Activated CD8-positive, alpha-beta memory T cell treated with anti-CD3 and anti-CD28 coated beads, Interleukin-2, amount 50 U/mL, for 24 hours (primary cell): Measurements from ENCODE around the gene KCNA2.
A peak's percentile ranks its signal among the peaks of the same experiment; 100 is the strongest.

ENCODE experiments used
- DNase-seq: peaks from one replicate; pipeline ENCODE4 v3.0.0-alpha.2; 2020; ENCODE audit errors: extremely low read depth

Gene KCNA2

DNA sequence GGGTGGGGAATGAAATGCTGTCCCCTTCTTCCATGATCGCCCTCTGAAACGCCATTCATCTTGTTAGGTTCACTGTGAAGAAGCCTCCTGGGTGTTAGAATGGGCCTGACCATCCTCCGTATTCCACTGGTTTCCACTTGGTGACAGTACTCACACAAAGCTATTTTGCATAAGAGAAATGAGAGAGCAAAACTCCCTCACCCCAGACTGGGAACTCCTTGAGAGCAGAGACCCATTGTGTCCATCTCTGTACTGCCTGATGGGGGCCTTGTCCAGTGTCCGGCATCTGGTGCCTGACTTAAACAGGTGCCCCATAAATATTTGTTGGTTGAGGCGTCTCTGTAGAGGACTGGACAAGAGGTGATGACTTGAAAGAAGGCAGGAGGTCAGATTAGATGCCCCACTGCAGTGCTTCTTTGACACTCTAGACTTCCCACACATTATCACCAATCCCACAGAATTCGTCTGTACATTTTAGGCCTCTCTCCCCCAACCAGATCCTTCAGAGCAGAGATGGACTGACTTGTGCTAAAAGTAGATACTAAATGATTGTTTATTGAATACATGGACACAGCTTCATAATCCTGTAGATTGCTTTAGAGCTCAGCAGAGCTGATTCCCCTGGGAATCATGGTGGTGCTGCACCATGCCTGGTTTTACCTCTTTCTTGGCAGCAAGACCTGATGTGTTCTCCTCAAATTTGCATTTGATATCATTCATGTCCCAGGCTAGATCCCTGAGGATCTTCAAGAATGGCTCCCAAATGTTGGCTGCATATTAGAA, 22.4 kb upstream of the KCNA2 start:
- DNase-seq: no peak

DNA sequence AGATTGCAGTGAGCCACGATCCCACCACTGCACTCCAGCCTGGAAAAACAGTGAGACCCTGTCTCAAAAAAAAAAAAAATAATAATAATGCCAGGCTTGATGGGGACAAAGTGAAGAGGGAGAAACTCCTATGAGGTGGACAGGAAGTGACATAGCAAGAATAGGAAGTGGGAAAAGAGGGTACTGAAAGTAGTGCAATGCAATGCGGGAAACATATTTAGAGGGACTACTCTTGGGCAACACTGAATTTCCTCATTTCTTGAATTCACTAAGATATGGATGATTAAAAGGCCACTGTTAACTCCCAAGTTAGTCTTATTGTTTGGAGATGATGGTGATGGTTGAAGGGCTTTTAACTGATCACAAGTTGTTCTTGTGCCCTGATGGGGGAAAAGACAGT, 21.6 kb upstream of the KCNA2 start:
- no peak for DNase-seq

DNA sequence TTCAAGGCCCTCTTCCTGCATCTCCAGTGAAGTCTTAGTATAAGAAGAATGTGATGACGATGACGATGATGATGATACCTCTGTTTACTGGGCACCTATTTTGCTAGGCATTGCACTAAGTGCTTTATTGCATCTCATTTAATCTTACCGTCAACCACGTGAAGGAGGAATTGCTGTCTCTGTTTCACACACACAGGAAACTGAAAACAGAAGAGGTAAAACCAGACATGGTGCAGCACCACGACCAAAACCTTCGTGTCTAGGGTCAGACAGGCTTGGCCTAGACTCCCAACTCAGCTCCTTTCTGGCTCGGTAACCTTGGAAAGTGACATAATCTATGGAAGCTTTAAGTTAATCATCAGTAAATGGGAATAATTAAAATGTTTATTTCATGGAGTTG, 20.7 kb upstream of the KCNA2 start:
- DNase-seq: no peak

DNA sequence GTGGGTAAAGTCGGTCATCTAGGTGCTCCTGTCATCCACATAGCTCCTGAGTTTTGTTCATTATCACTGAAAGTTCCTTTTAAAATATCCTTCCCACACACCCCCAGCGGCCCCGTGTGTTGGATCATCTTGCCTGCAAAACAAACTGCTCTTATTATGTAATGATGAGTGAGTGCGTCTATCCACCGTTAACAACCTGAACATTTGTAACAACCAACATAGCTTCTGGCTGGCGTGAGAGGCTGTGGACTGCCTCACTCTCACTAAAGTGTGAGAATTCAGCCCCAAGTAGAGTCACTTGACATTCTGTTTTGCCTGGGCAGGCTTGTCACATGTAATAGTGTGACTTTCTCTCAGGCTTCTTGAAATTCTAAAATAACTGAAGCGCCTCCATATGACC, 14.5 kb upstream of the KCNA2 start:
- DNase-seq: no peak

DNA sequence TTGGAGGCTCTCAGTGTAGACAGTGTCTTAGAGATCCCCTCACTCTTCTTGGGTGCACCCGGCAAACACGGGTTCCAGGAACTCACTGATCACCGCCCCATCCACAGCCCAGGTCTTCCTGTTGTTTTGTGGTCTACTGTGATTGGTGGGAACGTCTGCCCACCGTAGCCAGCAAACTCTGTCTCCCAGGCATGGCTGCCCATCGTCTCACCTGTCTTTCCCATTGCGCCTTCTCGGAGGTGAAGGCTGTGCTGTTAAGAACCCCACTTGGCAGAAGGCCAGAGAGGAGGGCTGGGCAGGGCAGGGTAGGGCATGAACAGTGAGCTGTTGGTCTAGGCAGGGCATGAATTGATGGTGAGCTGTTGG, 14.1 kb upstream of the KCNA2 start:
- no peak for DNase-seq

DNA sequence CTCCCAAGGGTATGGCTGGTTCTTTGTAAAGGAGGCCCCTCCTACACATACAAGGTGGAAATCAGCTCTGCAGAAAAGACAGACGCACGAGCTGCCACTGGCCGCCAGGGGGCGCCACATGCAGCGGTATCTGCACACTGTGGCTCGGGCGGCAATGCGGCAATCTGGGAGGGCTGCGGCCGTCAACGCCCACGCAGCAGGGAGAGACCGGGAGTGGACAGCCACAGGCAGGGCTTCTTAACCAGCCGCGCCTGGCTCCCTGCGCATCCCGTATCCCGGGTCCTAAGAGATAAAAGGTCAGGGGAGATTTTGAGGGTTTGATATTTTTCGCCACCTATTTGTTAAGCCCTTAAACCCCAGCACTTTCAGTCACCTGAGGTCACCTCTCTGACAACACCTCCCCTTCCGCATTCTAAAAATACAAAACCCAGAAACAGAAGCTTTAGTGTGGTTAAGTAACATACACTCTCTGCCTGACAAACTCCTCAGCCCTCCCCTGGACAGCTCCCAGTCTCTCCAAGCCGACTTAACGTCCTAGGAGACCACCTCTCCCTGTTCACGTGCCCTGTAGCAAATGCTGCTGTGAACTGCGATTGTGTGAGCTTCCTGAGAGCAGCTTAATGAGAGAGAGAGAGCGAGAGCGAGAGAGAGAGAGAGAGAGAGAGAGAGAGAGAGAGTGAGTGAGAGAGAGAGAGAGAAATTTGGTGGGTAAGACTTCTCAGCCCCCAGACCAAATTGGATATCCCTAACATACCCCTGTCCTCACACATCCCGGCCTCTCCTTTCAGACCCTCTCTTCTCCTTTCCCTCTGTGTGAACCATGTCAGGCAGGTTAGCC, 13.5 kb upstream of the KCNA2 start:
- peak; percentile 67 for DNase-seq

DNA sequence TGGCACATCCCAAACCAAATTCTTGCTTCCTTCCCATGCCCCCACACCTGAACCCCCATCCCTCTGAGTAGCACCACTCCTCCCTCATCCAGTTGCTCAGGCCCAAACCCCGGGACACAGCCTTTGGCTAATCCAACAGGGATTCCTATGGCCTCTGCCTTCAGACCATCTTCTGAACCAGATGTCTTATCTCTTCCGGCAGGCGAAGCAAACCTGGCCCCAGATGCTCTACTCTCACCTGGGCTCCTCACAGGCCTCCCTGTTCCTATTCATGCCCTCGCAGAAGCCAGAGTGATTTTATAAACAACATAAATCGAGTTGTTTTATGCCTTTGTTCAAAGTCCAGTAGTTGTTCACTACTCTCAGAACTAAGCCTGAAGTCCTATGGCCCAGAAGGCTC, 12.5 kb upstream of the KCNA2 start:
- no peak for DNase-seq

DNA sequence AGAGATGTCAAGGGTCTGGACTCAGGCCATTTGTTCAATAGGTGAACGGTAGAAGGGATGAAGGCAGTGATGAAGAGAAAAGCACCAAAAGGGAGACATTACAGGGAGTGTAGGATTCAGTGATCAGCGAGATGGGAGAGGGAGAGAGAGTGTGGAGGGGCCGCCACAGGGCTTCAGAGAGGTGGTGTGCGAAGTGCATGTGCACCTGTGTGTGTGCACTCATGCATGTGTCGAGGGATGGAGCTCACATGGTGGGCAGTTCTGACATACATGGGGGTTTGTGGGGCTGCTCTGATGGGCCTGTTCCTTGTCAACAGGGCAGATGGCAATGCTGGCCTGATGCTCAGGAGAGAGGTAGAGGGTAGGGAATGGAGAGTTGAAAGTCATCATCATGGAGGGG, 11.4 kb upstream of the KCNA2 start:
- no peak for DNase-seq

DNA sequence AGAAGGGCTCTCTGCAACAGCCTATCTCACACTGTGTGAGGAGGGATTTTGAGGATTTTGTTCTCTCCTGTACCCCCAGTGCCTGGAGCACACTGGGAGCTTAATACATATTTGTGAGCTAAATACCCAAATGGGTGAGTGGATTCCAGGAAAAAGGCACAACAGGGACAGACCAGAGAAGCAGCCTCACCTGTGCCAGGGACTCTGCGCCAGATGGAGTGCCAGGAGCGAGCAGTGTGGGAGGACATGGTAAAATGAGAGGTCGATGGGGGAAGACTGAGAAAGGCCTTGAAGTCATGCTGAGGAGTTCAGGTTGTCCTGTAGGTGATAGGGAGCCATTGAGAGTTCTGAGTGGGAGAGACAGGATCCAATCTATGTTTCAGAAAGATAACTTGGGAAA, 11.0 kb upstream of the KCNA2 start:
- DNase-seq: no peak

DNA sequence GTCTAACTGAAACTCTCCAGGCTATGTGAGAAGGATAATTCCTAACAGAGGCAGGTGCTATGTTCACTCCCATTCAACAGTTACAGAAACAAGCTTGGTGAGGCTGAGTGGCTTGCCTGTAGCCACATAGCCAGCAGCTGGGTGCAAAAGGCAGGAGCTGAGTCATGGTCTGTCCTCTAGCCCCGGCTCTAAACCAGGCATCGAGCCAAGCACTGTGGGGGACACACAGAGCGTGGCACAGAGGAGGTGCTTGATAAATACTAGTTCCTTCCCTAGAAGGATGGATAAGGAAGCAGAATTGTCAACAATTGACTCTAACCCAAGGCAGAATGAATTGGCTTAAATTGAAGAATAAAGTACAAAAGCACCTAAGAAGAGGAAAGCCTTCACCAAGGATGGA, 10.4 kb upstream of the KCNA2 start:
- no peak for DNase-seq

DNA sequence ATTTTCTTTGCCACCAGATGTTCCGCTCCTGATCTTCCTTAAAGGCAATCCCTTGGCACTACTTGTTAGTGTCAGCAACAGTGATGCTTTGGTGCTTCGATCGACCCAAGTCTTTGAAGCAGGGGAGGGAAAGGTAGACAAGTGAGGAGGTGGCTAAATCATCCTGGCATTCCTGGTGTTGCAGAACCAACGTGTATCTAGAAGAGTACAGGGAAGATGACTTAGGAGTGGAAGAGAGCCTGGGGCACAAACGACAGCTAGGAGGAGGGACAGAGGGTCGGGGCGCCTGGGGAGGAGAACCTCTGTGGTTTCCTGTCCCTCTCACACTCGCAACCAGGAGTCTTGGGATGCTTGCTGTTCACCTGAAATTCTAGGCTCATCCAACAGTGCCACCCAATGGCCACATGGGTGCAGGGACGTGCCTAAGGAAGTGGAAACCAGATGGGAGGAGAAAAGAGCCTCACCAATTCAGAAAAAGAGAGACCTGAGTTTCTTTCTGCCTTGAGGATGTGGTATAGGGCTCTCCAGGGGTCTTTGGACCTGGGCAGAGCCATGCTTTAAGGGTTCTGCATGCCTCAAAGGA, 9.5 kb upstream of the KCNA2 start:
- DNase-seq: no peak

DNA sequence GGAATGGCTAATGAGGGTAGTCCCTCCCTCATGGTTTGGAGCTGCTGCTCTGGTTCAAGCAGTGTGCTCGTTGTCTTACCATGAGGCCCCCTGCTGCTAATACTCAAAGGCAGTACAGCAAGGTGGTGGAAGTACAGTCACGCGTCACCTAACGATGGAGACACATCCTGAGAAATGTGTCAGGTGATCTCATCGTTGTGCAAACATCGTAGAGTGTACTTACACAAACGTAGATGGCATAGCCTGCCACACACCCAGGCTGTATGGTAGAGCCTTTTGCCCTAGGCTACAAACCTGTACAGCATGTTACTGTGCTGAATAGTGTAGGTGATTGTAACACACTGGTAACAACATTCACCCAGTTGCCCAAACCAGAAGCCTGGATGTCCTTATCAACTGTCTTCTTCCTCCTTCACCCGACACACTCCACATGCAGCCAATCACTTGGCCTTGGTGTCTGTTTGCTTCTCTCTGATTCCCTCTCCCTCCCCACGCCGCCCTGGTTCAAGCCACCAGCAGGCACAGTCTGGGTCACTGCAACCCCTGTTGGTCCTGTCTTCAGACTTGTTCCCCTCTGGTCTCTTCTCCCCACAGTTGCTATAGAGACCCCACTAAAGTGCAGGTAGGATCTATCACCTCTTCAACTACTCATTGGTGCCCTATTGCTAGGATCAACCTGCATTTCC, 6.0 kb upstream of the KCNA2 start:
- no peak for DNase-seq

DNA sequence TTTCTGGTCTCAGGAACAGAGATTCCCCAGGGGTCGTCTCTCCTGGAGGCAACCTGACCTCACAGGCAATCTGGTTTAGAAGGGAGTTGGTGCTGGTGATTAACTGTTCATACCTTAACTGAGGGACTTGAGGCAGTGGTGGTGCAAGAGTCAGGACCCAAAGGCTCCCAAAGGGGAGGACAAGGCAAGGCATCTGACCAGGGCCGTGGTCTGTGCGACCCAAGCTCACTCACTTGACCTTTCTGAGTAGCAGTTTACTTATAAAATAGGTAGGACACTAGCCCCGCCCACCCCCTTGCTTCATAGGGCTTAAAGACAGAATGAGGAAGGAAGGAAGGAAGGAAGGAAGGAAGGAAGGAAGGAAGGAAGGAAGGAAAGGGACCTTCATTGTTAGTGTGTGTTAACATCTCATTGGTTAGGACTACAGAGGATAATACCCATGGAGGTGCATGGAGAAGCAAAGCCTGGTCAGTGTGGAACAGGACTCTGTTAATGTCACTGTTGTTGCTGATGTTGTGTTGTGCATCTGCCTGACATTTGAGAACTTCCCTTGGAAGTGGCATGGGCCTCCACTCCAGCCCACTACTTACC, 4.6 kb upstream of the KCNA2 start:
- no peak for DNase-seq

DNA sequence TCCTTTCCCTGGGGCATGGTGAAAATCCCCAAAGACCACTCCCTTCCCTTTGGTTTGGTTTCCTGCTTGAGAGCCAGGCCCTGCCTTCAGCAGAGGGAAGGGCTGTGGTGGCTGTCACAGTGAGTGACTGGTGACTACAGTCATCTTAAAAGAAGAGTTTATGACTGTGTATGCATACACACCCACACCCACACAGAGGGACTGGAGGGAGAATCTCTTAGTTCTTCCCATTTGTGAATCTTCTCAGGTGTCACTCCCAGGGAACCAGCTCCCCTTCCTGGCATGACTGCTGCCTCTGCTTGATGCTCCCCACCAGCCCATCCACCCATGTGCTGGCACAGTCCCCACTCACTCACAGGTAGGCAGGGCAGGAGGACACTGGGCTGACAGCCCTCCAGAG, 3.9 kb upstream of the KCNA2 start:
- DNase-seq: no peak

DNA sequence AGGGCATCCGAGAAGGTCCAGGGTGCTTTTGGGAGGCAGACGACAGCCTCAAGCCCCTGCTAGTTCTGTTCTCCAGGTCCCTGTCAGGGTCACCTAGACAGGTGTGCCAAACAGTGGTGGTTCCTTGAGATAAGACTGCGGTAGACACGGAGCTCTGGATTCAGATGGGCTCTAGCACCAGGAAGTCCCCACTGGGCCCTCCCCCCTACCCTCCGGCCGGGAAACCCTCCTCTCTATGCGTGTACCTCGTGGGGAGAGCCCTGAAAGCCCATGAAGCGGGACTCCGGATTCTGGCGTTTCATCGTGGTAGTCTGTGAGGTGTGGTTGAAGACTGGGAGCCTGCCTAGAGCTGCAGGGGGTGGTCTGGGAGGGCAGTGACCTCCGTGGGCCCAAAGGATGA, 2.1 kb upstream of the KCNA2 start:
- no peak for DNase-seq

DNA sequence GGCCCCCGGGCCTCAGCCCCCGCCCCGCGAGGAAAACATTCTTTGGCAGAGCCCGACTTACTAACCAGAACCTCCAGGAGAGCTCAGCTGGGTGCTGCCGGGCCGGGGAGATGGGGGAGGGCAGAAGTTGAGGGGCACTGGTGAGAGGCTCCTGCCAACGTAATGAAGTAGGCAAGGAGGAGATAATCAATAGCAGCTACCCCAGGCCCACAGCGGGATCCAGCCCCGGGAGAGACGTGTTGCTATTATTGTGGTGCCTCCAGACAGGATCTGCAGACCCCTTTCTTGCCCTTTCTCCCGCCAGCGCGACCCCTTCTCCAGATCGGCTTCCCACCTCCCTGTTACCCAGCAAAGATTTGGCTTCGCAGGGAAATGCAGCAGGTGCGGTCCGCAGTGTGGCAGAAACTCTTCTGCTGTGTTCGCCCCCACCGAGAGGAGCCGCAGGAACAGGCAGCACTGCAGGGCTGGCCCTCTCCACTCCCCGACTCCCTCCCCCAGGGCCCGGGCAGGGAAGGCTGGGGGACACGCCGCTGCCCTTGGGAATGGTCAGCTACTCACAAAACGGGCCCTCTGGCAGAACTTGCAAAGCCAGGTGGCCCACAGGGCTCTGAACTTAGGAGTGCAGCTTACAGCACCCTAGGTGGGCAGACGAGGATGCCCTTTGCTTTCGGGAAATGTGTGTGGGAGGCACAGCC, 1.5 kb upstream of the KCNA2 start:
- no peak for DNase-seq

DNA sequence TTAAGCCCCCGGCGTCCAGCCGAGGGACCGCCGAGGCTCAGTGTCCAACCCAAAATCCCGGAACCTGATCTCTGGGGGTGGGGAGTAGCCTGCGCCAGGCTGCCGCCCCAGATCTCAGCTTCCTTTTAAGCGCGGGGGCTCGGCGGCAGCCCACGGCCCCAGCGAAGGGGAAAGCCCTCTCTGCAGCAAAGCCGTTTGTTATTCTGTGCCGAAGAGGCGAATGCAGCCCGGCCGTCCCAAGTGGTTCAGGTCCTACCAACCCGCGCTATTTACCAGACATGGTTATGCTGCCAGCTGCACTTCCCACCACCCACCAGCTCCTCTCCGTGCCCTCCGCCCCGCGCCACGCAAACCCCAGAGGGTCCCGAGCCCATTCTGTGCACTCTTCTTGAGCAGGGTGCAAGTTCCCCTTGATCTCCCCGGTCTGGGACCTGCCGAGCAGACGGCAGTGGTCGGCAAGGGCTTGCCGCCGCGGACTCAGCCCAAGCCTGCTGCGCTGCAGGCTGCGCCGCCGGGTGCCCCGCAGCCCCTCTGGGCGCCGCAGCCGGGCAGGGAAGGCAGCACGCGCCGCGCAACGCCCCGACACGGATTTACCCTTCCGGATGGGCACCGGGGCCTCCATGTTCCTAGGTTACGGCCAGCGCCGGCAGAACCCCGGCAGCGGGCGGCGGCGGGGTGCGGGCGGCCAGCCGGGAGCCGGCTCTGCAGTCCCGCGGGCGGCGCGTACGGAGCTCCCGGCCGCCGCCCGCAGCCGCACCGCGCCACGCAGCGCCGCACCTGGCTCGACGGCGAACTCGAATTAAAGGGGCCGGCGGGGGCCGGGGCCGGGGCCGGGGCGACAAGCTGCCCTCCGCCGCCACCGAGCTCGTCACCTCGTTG, 738 bp upstream of the KCNA2 start:
- DNase-seq: no peak

DNA sequence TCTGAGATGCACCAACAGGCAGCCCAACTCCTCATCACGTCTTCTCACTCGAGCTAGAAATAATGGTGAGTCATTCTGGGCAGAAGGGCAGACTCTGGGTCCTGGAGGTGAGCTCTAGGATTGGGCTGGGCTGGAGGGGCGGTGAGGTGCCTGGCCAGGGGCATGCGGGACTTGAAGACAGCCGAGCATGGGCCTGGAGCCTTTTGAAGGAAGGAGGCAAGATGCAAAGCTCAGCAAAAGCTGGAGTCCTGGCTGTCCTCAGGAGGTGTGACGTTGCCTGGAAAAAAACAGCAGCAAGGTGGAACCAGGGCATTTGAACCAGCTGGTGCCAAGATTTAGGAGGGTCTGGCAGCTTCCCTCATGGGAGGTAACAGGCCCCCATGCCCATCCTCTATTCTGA, 712 bp downstream of the KCNA2 start:
- no peak for DNase-seq

DNA sequence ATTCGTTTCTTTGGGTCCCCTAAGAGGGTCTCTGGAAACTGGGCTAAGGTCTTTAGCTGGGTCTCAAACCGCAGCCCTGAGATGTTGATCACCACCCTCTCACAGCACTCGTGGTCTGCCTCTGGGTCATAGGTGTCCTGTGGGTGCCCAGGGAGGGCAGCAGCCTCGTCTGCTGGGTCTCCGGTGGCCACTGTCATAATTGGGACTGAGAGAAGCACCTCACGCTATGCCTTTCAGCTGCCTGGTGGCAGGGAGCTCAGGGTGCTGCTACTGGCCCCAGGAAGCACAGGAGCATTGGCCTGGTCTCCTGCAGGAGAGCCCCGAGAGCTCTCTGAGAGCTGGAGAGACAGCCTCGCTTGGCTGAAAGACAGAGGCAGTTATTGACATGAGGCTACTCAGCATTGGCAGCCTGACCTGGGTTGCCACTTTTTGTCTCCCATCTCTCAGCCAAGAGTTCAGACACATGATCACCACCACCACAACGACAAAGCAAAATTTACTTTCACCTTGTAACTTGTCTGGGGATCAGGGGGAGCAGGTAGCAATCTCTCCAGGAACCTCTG, 1.5 kb downstream of the KCNA2 start:
- no peak for DNase-seq

DNA sequence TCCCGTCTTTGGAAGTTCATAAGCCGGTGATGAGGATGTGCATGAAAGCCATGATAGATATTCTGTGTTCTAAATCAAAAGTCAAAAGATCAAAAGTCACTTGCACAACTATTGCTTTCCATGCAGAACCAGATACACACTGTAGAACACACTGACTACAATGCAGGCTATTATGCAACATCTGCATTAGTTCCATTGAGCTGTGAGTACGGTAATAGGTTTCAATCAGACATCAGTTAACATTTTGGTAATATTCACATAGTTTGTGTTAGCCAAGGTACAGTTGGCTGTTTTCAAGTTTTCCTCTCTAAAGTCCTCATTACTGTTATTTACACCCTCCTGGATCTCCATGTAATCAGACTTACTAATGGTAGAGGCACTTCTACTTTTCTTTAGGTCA, 3.1 kb downstream of the KCNA2 start:
- DNase-seq: no peak
